T-helper 1 cell treated with Interleukin-12 subunit alpha and Interleukin-12 subunit beta and Interleukin-4 antibody, amounts not matched to agents 30 ng/mL and 1 ng/mL, for 36 hours (primary cell): Measurements from ENCODE around the gene NIPAL4. TPM values are rescaled to one million over a fixed set of nuclear protein-coding genes. Genes with fewer than 3 reads are reported as not detected.
"Not testable (repeated sequence)": the region's sequence is repeated elsewhere in the genome, so short reads cannot be mapped to it uniquely, and the experiment has no call there.

ENCODE experiments used
- intact Hi-C: fragments of 100-400 bp; cut with micrococcal nuclease; formaldehyde crosslinking; loops from one replicate; pipeline ENCODE4 v1.15.1; 2024
- total RNA-seq: library from RNA; stranded (reverse); gene quantifications from 2 replicates; pipeline ENCODE4 v1.2.3, GENCODE V29; 2022

The NIPAL4 gene
- total RNA-seq, 1 donor from 2014 or later: 0.54 TPM

DNA sequence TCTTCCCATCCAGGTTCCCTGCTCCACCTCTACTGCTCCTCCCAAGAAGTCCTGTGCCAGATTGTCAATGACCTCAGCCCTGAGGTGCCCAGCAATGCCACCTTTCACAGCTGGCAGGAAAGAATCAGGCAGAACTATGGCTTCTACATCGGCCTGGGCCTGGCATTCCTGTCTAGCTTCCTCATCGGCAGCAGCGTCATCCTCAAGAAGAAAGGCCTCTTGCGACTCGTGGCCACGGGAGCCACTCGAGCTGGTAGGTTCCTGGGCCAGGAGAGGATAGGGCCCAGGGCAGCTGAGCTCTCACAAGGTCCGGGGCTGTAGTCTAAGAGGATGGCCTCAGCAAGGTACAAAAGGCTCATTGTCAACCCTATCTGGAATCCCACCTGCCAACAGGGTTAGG is 3.1 kb downstream of the NIPAL4 start:
- intact Hi-C loops: loop anchor here (5.0 to 10.0 kb wide), 2 partner anchors 111 to 318 kb away; partner anchors contain the start of gene MED7

DNA sequence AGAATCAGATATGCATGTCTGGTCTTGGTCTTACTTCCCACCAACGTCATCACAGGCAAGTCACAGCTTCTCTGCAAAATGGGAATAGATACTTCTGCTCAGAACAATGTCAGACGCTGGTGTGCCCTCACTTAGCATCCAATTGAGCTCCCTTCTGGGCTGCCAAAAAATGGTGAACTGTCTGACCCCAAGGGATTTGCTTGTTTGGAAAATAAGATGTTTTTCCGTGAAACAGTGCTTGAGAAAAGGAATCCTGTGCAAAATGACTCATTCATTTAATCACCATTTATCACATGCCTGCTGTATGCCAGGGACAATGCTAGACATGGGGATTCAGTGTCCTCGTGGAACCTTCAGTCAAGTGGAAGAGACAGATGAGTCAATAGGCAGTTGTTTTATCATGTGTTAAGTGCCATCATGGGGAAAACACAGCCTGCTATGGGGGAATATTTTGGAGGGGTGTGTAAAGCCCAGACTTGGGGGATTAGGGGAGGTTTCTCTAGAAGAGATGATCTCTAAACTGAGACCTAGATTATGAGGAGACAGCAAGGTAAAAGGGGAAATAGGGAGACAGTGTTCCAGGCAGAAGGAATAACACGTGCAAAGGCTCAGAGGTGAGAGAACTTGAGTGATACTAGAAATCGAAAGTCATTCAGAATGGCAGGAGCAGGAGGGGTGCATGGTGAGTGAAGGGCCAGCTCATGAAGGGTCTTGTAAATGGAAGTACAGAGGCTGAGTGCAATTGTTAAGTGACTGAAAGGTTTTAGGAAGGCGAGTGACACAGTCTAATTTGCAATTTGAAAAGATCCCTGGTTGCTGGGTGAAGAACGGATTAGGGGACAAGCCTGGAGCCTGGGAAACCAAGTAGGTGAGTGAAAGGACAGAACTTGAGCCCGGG is 3.9 kb downstream of the NIPAL4 start:
- intact Hi-C loops: loop anchor here (2.0 to 10.0 kb wide), 3 partner anchors 77 to 319 kb away; partner anchors contain the start of gene MED7

- intact Hi-C loops: loop anchor here (2.0 to 10.0 kb wide), 3 partner anchors 76 to 320 kb away; partner anchors contain the start of gene MED7
Observed at GRCh38 chr5:157464519-157465171, 4.6 kb downstream of the NIPAL4 start.

GRCh38 chr5:157468293-157468965 is 8.4 kb downstream of the NIPAL4 start:
- intact Hi-C loops: loop anchor here (10.0 kb wide), 1 partner anchor 324 kb away; the partner anchor contains the start of gene MED7

- intact Hi-C loops: loop anchor here (10.0 kb wide), 1 partner anchor 324 kb away; the partner anchor contains the start of gene MED7
Observed at GRCh38 chr5:157469073-157469472, 9.1 kb downstream of the NIPAL4 start.

DNA sequence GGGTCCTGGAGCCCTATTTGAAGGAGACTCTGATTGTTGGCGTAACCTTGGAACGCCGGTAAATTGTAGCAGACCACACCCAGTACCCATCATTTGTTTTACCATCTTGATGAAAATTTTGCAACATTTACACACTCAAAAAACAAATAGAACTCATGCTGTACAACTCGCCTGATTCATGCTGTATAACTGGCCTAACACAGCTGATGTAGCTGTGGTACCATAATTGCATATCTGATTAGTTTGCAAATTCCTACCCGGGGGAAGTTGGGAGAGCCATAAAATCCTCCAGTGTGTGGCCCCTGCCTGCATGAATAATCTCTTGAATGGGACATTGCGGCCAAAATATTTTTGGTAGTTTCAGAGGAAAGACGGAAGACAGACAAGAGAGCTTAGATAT is 9.7 kb downstream of the NIPAL4 start:
- intact Hi-C loops: loop anchor here (10.0 kb wide), 1 partner anchor 325 kb away; the partner anchor contains the start of gene MED7

DNA sequence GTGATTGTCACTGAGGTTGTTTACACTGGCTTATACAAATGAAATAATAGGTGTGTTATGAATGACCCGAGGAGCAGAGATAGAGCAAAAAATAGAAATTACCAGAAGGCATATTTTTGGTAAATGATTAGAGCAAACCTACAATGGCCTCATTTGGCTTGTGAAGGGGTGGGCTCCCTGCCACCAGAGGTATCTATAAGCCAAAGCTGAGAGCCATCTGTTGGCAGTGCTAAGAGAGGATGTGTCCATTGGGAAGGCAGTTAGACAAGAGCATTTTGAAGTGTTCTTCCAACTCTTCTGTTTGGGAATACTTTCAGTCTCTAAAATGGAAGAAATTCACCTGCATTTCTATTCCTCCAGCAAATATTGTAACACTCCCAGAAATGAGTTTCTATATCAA is 10.6 kb downstream of the NIPAL4 start:
- intact Hi-C loops: no loop called here

- intact Hi-C loops: no loop called here
Observed at GRCh38 chr5:157471709-157472108, 11.7 kb downstream of the NIPAL4 start.

DNA sequence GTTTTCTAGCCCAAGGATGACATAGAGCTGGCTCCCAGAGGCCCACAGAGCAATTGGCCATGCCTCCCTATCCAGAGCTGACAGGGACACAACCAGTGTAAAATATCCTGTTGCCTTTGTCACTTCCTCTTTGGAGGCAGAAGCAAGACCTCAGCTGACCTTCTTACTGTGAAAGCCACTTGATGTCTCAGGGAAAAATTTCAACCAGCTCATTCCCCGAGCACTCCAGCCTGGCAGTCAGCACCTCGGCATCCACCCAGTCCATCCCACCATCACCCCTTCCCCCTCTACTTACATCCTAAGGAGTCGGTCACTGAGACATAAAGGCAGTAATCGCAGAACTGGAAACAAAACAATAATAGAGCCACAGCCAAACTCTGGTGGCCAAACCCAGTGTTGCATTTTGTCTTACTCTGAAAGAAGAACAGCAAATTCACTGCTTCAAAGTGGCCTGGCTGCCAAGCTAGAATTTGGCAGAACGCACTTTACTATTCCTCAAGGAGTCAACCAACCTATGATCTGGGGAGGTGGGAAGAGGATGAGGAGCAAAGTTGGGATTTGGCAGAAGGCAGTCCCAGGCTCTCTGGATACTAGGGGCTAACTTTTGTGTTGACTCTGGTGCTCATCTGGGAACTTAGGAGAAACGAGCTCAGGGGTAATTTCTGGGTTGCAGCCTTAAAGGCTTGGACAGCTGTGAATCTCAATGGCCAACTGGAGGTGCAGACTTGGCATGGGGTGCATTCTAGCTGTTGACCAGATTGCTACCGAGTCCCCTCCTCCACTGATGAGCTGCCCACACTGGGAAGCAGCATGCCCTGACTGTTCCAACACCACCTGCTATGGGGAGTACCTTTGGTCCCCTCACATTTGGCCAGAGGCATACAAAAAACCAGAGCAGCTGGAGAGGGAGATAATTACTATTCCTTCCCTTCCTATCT is 13.6 kb downstream of the NIPAL4 start:
- intact Hi-C loops: no loop called here

GRCh38 chr5:157475432-157475831 is 15.4 kb downstream of the NIPAL4 start:
- intact Hi-C loops: loop anchor here (5.0 kb wide), 2 partner anchors 88 to 242 kb away; no protein-coding TSS in a partner anchor

GRCh38 chr5:157476702-157477408 is 16.8 kb downstream of the NIPAL4 start:
- intact Hi-C loops: loop anchor here (1.0 to 5.0 kb wide), 5 partner anchors 8 to 240 kb away; no protein-coding TSS in a partner anchor

DNA sequence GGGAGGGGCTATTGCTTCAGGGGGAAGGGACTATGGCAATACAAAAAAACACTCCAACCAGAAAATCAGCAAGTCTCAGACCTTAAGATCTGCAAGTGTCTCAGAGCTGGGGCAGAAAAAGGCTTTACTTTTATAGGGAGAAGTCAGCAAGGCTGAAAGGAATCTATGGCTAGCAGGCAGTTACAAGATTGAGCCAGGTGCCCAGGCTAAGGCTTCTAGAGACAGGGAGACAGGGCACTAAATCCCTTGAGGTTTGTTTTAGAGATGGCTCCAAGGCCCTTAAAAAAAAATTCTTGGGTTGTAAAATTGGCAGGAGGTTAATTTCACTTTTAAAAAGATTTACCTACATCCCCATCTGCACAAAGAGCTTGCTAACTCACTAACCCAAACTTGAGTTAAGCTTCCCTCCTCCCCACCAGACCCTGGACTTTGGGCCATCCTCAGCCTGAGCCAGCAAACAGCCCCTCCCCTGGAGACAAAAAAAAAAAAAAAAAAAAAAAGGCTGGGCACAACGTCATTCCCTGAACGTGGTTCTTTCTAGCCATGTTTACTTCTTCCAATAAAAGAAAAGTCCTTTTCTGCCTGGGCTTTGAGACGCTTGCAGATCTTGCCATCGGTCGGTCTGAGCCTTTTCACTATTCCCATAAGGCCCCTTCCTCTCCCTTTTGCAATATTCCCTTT is 17.9 kb downstream of the NIPAL4 start:
- intact Hi-C loops: loop anchor here (1.0 to 5.0 kb wide), 5 partner anchors 7 to 239 kb away; no protein-coding TSS in a partner anchor

- intact Hi-C loops: loop anchor here (5.0 kb wide), 2 partner anchors 91 to 239 kb away; no protein-coding TSS in a partner anchor
Observed at GRCh38 chr5:157478726-157479125, 18.7 kb downstream of the NIPAL4 start.

GRCh38 chr5:157479166-157479565 is 19.2 kb downstream of the NIPAL4 start:
- intact Hi-C loops: loop anchor here (5.0 kb wide), 2 partner anchors 92 to 238 kb away; no protein-coding TSS in a partner anchor

- intact Hi-C loops: loop anchor here (5.0 kb wide), 2 partner anchors 93 to 237 kb away; no protein-coding TSS in a partner anchor
Observed at GRCh38 chr5:157479612-157480510, 19.8 kb downstream of the NIPAL4 start.

GRCh38 chr5:157481265-157481664 is 21.3 kb downstream of the NIPAL4 start:
- intact Hi-C loops: no loop called here

DNA sequence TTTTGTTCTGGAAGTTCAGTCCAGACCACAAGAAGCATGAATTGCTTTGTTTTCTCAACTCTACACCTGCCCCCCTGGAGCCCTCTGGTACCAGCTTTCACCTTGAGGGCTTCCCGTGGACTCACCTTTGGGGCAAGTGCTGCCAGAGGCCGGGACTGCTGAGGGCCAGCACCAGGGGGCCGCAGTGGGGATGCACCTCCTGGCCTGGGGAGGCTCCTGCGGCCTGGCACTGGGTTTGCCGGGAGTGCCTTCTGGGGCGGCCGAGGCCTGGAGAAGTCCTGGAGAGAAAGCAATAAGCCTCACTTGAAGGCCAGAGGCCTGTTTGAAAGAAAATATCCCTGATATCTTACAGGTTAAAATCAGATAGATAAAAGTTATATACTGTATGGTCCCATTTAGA is 21.7 kb downstream of the NIPAL4 start:
- intact Hi-C loops: no loop called here

- intact Hi-C loops: not testable (repeated sequence)
Observed at GRCh38 chr5:157482702-157483101, 22.7 kb downstream of the NIPAL4 start.
